IMR-90 (cell line): Measurements from ENCODE around the gene ATP10A. TPM values are rescaled to one million over a fixed set of nuclear protein-coding genes. Genes with fewer than 3 reads are reported as not detected.

Experiments used
- ATAC-seq: fragments of 200-7000 bp; cut with Tn5 transposase; 2 replicates; pipeline ENCODE4 v1.9.1; 2020; ENCODE audit warnings: low read depth, mild to moderate bottlenecking, moderate library complexity
- BruUV-seq: library from RNA; stranded (reverse); fragments of 400-500 nt; replicated peaks from 2 replicates; lab custom pipeline; 2021; lab: Mats Ljungman, UMichigan
- CTCF ChIA-PET: fragments of 300-600 bp; formaldehyde crosslinking; extraction: SDS; loops from one replicate; lab custom pipeline; 2021; ENCODE audit warnings: antibody characterized with exemption; lab: Yijun Ruan, JAX
- POLR2A ChIA-PET: fragments of 300-600 bp; sonication (Branson Sonifier 250); formaldehyde crosslinking; loops from one replicate; lab custom pipeline; 2022; ENCODE audit warnings: antibody characterized with exemption; ENCODE audit not compliant: unreplicated experiment; lab: Charles Lee
- DNase-seq: peaks from one replicate; pipeline ENCODE4 v3.0.0; 2013
- H2AFZ ChIP-seq: replicated peaks from 2 replicates; pipeline ENCODE3; 2013; ENCODE audit warnings: low read length, mild to moderate bottlenecking; ENCODE audit not compliant: poor library complexity
- H2AK5ac ChIP-seq: 2 replicates; pipeline ENCODE4 v1.6.1; 2013; ENCODE audit warnings: low read depth, low read length, inconsistent platforms
- H2AK9ac ChIP-seq: replicated peaks from 2 replicates; pipeline ENCODE3; 2013; ENCODE audit warnings: mild to moderate bottlenecking, low read depth, low read length, moderate library complexity; ENCODE audit not compliant: poor library complexity
- H2BK120ac ChIP-seq: 2 replicates; pipeline ENCODE4 v1.6.1; 2013; ENCODE audit warnings: low read depth, low read length, inconsistent platforms
- H2BK15ac ChIP-seq: 3 replicates; pipeline ENCODE4 v1.6.1; 2013; ENCODE audit warnings: low read depth, low read length, inconsistent platforms
- H2BK20ac ChIP-seq: 2 replicates; pipeline ENCODE4 v1.6.1; 2013; ENCODE audit warnings: low read depth, mild to moderate bottlenecking, inconsistent platforms, low read length, moderate library complexity
- H2BK5ac ChIP-seq: 2 replicates; pipeline ENCODE4 v1.6.1; 2013; ENCODE audit warnings: mild to moderate bottlenecking, low read depth, low read length, inconsistent platforms; ENCODE audit not compliant: poor library complexity, severe bottlenecking
- H3K14ac ChIP-seq: replicated peaks from 2 replicates; pipeline ENCODE4 v1.6.1; 2013; ENCODE audit warnings: low read depth, low read length, inconsistent platforms
- H3K18ac ChIP-seq: 2 replicates; pipeline ENCODE4 v1.6.1; 2013; ENCODE audit warnings: low read depth, low read length, control low read depth
- H3K23ac ChIP-seq: 2 replicates; pipeline ENCODE4 v1.6.1; 2013; ENCODE audit warnings: low read depth, low read length, inconsistent platforms
- H3K27ac ChIP-seq: 2 replicates; pipeline ENCODE4 v1.5.1; 2013; ENCODE audit warnings: mild to moderate bottlenecking, control low read depth, low read length; ENCODE audit not compliant: insufficient read depth
- H3K27me3 ChIP-seq: 2 replicates; pipeline ENCODE4 v1.6.1; 2013; ENCODE audit warnings: low read length; ENCODE audit not compliant: control insufficient read depth, insufficient read depth
- H3K36me3 ChIP-seq: 2 replicates; pipeline ENCODE4 v1.6.1; 2013; ENCODE audit warnings: low read length, mixed read lengths; ENCODE audit not compliant: control insufficient read depth, insufficient read depth
- H3K4ac ChIP-seq: 2 replicates; pipeline ENCODE4 v1.6.1; 2013; ENCODE audit warnings: low read depth, low read length, inconsistent platforms
- H3K4me1 ChIP-seq: 2 replicates; pipeline ENCODE4 v1.6.1; 2013; ENCODE audit warnings: low read length, mixed read lengths; ENCODE audit not compliant: control insufficient read depth, insufficient read depth
- H3K4me2 ChIP-seq: 2 replicates; pipeline ENCODE4 v1.6.1; 2013; ENCODE audit warnings: low read depth, mild to moderate bottlenecking, control low read depth, low read length, moderate library complexity
- H3K4me3 ChIP-seq: 2 replicates; pipeline ENCODE4 v1.5.1; 2013; ENCODE audit warnings: low read depth, mild to moderate bottlenecking, control low read depth, low read length, moderate library complexity; ENCODE audit not compliant: insufficient read depth
- H3K56ac ChIP-seq: 2 replicates; pipeline ENCODE4 v1.6.1; 2013; ENCODE audit warnings: low read length, inconsistent platforms; ENCODE audit not compliant: insufficient read depth; ENCODE audit errors: extremely low read depth
- H3K79me1 ChIP-seq, 2 experiments: 2 replicates each; pipeline ENCODE4 v1.6.1; 2013; ENCODE audit warnings: low read length in 2 of 2, inconsistent platforms in 1 of 2, low read depth in 1 of 2
- H3K9ac ChIP-seq: 2 replicates; pipeline ENCODE4 v1.6.1; 2013; ENCODE audit warnings: low read depth, low read length, control low read depth
- H3K9me1 ChIP-seq: 2 replicates; pipeline ENCODE4 v1.6.1; 2013; ENCODE audit warnings: low read length, inconsistent platforms; ENCODE audit not compliant: insufficient read depth
- H3K9me3 ChIP-seq: 2 replicates; pipeline ENCODE4 v1.6.1; 2013; ENCODE audit warnings: low read length; ENCODE audit not compliant: control insufficient read depth, insufficient read depth
- H4K20me1 ChIP-seq: 2 replicates; pipeline ENCODE4 v1.6.1; 2013; ENCODE audit warnings: low read length, inconsistent platforms; ENCODE audit not compliant: insufficient read depth
- H4K5ac ChIP-seq: 2 replicates; pipeline ENCODE4 v1.6.1; 2013; ENCODE audit warnings: mild to moderate bottlenecking, low read depth, low read length, control low read depth
- H4K8ac ChIP-seq, 2 experiments: 2 replicates each; pipeline ENCODE4 v1.6.1; 2013; ENCODE audit warnings: low read depth in 2 of 2, low read length in 2 of 2, control low read depth in 1 of 2, inconsistent platforms in 1 of 2
- H4K91ac ChIP-seq: 2 replicates; pipeline ENCODE4 v1.6.1; 2013; ENCODE audit warnings: low read depth, low read length, inconsistent platforms; ENCODE audit not compliant: insufficient read depth
- CTCF ChIP-seq: conservative IDR thresholded peaks from 2 replicates; pipeline ENCODE4 v1.5.1; 2012; ENCODE audit warnings: mild to moderate bottlenecking, low read depth, low read length, improper control_type of control experiment
- MXI1 ChIP-seq: IDR thresholded peaks from 2 replicates; pipeline ENCODE4 v1.6.1; 2012; ENCODE audit warnings: low read depth, mild to moderate bottlenecking, low read length, moderate library complexity, borderline replicate concordance
- NFE2L2 ChIP-seq: fragments of 150-350 bp; IDR thresholded peaks from 2 replicates; pipeline ENCODE4 v1.6.1; 2016; ENCODE audit warnings: low read depth, mild to moderate bottlenecking, low read length
- RAD21 ChIP-seq: IDR thresholded peaks from 2 replicates; pipeline ENCODE4 v1.6.1; 2012; ENCODE audit warnings: low read length, improper control_type of control experiment
- SMC3 ChIP-seq: fragments of 150-350 bp; IDR thresholded peaks from 2 replicates; pipeline ENCODE4 v1.6.1; 2016; ENCODE audit warnings: low read depth, mild to moderate bottlenecking, antibody characterized with exemption, low read length, moderate library complexity
- WGBS, 2 experiments: methylation state at CpG; one replicate each; pipeline versions ENCODE4 v1.1.5 to v1.1.7; 2013; ENCODE audit warnings: missing lambda C conversion rate in 2 of 2; ENCODE audit not compliant: insufficient read length in 1 of 2; ENCODE audit errors: extremely low coverage in 2 of 2; 5-methylcytosine and 5-hydroxymethylcytosine counted together
- dilution Hi-C: fragments of 300-500 bp; cut with HindIII; formaldehyde crosslinking; loops from one replicate; pipeline ENCODE4 v1.14.3; 2018; ENCODE audit warnings: low sequenced_read_pairs; ENCODE audit not compliant: unreplicated experiment
- in situ Hi-C: fragments of 300-500 bp; cut with MboI; formaldehyde crosslinking; loops from 3 replicates; pipeline ENCODE4 v1.14.3; 2019; ENCODE audit warnings: low sequenced_read_pairs, inconsistent platforms, mixed read lengths
- intact Hi-C: fragments of 100-400 bp; cut with micrococcal nuclease; formaldehyde crosslinking; loops from 2 replicates; pipeline ENCODE4 v1.10.0; 2022
- polyA plus RNA-seq, 3 experiments: library from polyadenylated mRNA; depleted of rRNA; stranded (reverse); fragments of >200 nt; gene quantifications; 2 replicates each; pipeline ENCODE4 v1.2.3, GENCODE V29; 2012; ENCODE audit warnings: low replicate concordance in 1 of 3
- total RNA-seq: library from RNA; depleted of rRNA; stranded (reverse); fragments of >200 nt; gene quantifications from 2 replicates; pipeline ENCODE4 v1.2.3, GENCODE V29; 2012

ATP10A gene
- total and polyA plus RNA-seq, 2 of the 4 experiments (the other 2 are of a cell fraction) = 13.8 to 16.0 TPM

DNA sequence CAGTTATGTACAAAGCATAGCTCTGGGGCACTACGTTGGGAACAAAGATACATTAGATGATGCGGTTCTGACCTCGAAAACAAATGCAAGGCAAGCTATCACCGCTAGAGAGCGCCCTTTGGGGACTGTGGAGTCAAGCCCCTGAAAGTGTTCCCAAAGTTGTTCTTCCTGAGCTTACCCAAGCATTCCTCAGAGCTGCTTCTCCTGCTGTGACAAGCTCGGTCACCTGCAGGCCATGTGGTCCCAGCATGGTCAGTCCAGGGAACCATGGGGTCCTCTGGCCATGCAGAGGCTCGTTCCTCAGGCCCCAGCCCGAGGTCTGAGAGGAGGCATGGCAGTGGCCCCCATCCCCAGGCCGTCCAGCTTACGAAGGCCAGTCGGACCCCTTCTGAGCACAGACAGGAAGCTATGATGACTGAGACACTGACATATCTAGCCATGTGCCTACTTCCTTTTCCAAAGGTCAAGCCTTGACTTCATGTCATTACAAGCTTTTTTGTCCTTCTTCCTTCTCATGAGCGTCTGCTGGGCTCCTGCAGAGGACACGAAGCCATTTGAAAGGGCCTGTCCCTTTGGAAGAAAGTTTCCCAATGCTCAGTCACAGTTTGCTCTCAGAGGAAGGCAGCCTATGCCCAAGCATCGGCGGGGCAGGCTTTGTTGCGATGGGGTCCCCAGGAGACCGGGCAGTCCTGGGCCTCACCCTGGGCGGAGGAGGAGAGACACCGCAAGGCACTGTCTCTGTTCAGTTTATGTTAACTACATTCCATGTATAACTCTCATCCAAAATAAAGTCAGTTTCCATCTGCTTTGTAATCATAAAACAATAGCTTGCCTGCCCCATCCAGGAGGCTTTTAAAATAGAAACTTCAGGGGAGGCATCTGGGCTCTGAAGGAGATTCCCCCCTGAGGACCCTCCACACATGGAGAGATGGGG is 79.3 kb downstream of the ATP10A start:
- H3K27ac ChIP-seq = peak overlapping the region; percentile 73
- peak overlapping the region; percentile 13 for H2AK9ac ChIP-seq
- peak overlapping the region; percentile 80 for H3K18ac ChIP-seq
- CTCF ChIA-PET = interaction anchor here (0.9 to 1.2 kb wide), 6 partner anchors 9 to 188 kb away, joined by 3 to 9 read pairs (median 5); no protein-coding TSS in a partner anchor
- peak overlapping the region; percentile 98 for H3K4ac ChIP-seq
- H3K36me3 ChIP-seq = no peaks in the 10 kb centered on the region
- peaks cover 38% of the 10 kb centered on the region for H3K4me1 ChIP-seq
- peak overlapping the region; percentile 98 for H4K91ac ChIP-seq
- WGBS, 2 experiments = 67% methylated on average over 11 of the region's 19 CpGs; no CpG with 5 or more reads in 1 of the 2 experiments
- in situ Hi-C loops (no loop called here), intact Hi-C loops (no loop called here), dilution Hi-C loops (no loop called here)
- peak overlapping the region; percentile 94 for H3K23ac ChIP-seq
- no peak overlapping the region for H3K4me3 ChIP-seq
- H3K56ac ChIP-seq = peak overlapping the region; percentile 87; the same call in 1 of the 2 replicates
- H3K9ac ChIP-seq = no peak overlapping the region; the same call in 1 of the 2 replicates
- TF ChIP-seq RAD21 = peak; percentile 43; the same call in 1 of the 2 replicates
- peak; percentile 42 for TF ChIP-seq CTCF
- peak; percentile 23; the same call in 1 of the 2 replicates for TF ChIP-seq SMC3
- no peak for TF ChIP-seq MXI1
- TF ChIP-seq NFE2L2 = no peak
- ATAC-seq (peak; percentile 60), DNase-seq (peak; percentile 38)
- peak overlapping the region; percentile 91; the same call in 2 of the 3 replicates for H2BK15ac ChIP-seq
- peak overlapping the region; percentile 88 to 89 for H4K8ac ChIP-seq
- H2AFZ ChIP-seq = peak overlapping the region; percentile 48
- H2AK5ac ChIP-seq = peak overlapping the region; percentile 98
- H3K4me2 ChIP-seq = peak overlapping the region; percentile 50; the same call in 1 of the 2 replicates
- H4K20me1 ChIP-seq = no peaks in the 10 kb centered on the region
- peak overlapping the region; percentile 86 for H2BK5ac ChIP-seq
- H3K27me3 ChIP-seq = no peaks in the 10 kb centered on the region
- POLR2A ChIA-PET = no interaction called here
- H3K9me3 ChIP-seq = no peaks in the 10 kb centered on the region
- peak overlapping the region; percentile 90 for H4K5ac ChIP-seq
- peak overlapping the region; percentile 98 for H2BK20ac ChIP-seq
- no TSS peak for BruUV-seq
- peaks cover 34 to 69% of the 10 kb centered on the region in 2 experiments for H3K79me1 ChIP-seq
- H3K14ac ChIP-seq = peak overlapping the region; percentile 95
- H2BK120ac ChIP-seq = peak overlapping the region; percentile 97
- peaks cover 26% of the 10 kb centered on the region for H3K9me1 ChIP-seq
